ENCODE measurements around the gene PRUNE2. TPM values are rescaled to one million over a fixed set of nuclear protein-coding genes. Genes with fewer than 3 reads are reported as not detected.

Gene PRUNE2
- total and polyA plus RNA-seq, 9 donors, result 9.1 to 16.4 (median 11.9) TPM

DNA sequence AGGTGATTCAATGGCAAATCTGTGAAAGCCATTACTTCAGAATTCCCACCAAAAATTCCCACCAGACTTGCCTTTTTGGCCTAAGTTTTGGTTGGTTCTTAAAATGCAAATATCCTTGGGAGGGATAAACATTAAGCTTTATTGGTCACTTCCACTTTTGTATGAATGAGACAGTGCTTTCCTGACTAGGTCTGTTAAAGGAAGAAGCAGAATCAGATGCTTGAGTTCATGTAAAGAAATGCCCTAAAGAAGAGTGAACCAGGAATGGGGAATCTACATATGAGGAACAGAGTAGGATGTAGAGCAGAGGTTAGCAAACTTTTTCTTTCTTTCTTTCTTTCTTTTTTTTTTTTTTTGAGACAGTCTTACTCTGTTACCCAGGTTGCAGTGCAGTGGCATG lies 317.6 kb downstream of the PRUNE2 start:
- H3K27ac ChIP-seq (ENCODE audit: low read length), result no peak overlapping the region
- no peaks in the 10 kb centered on the region for H3K27me3 ChIP-seq (ENCODE audit: control insufficient read depth, insufficient read depth, low read length)
- no peaks in the 10 kb centered on the region for H3K36me3 ChIP-seq (ENCODE audit: control insufficient read depth, insufficient read depth, low read length)
- no peak overlapping the region for H3K4me3 ChIP-seq (ENCODE audit: low read length)
- no peaks in the 10 kb centered on the region for H3K9me3 ChIP-seq (replicated peaks; ENCODE audit: control insufficient read depth, low read depth, low read length)
- DNase-seq, result peak; percentile 22
- H3K4me1 ChIP-seq (ENCODE audit: control insufficient read depth, insufficient read depth, low read length), result peaks cover 10% of the 10 kb centered on the region

DNA sequence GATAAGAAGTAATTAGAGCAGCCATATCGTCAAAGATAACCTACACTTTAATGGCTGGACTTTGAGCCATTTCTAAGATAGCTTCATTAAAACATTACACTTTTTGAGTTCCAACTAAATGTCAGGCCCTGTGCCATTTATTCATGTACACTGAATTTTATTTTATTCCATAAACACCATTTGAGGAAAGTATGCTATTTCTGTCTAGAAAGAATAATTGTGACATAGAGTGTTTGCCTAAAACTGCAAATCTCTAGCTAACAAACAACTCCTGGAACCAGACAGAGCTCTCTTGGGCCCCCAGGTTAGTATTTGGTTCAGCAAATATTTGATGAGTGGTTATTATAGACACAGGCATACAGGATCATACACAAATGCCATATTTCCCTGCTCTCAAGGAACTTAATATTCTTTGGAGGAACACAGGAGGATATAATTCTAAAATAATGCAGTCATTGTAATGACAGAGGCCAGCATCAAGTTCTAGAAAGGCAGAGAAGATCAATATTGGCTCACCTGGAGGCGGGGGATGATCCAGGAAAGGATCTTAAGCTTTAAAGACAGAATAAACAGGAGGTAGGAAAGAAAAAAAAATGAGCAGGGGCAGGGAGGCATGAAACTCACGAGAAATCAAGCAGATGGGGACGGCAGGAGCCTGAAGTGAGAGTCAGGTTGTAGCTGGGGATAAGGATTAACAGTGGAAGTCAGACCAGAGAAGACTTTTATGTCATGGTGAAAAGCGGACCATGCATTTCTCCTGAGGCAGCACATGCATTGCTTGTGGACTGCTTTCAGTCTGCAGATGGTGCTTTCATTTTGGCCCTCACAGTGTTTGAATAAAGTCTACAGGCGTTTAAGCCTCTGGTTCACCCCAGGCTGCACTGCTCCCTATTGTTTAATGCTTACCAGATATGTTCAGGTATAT lies 319.3 kb downstream of the PRUNE2 start:
- peaks cover 2% of the 10 kb centered on the region for H3K4me1 ChIP-seq (ENCODE audit: control insufficient read depth, insufficient read depth, low read length)
- H3K9me3 ChIP-seq (replicated peaks; ENCODE audit: control insufficient read depth, low read depth, low read length), result no peaks in the 10 kb centered on the region
- H3K27ac ChIP-seq (ENCODE audit: low read length), result no peak overlapping the region
- no peaks in the 10 kb centered on the region for H3K27me3 ChIP-seq (ENCODE audit: control insufficient read depth, insufficient read depth, low read length)
- 39% methylated on average over 5 of the region's 6 CpGs for WGBS (ENCODE audit: insufficient coverage)
- no peak for DNase-seq
- no peaks in the 10 kb centered on the region for H3K36me3 ChIP-seq (ENCODE audit: control insufficient read depth, insufficient read depth, low read length)
- H3K4me3 ChIP-seq (ENCODE audit: low read length), result no peak overlapping the region

- WGBS (ENCODE audit: insufficient coverage), result 86% methylated on average over 1 of the region's 6 CpGs
- peak; percentile 38 for DNase-seq
- no peak overlapping the region for H3K27ac ChIP-seq (ENCODE audit: low read length)
- no peak overlapping the region for H3K4me3 ChIP-seq (ENCODE audit: low read length)
- H3K36me3 ChIP-seq (ENCODE audit: control insufficient read depth, insufficient read depth, low read length), result no peaks in the 10 kb centered on the region
- no peaks in the 10 kb centered on the region for H3K9me3 ChIP-seq (replicated peaks; ENCODE audit: control insufficient read depth, low read depth, low read length)
- no peaks in the 10 kb centered on the region for H3K27me3 ChIP-seq (ENCODE audit: control insufficient read depth, insufficient read depth, low read length)
- H3K4me1 ChIP-seq (ENCODE audit: control insufficient read depth, insufficient read depth, low read length), result no peaks in the 10 kb centered on the region
These were observed 320.2 kb downstream of the PRUNE2 start for GRCh38 chr9:76585487-76586389.

GRCh38 chr9:76583256-76583655 lies 322.7 kb downstream of the PRUNE2 start:
- H3K36me3 ChIP-seq (ENCODE audit: control insufficient read depth, insufficient read depth, low read length), result no peaks in the 10 kb centered on the region
- WGBS (ENCODE audit: insufficient coverage), result 79% methylated on average over 7 of the region's 7 CpGs
- no peak overlapping the region for H3K27ac ChIP-seq (ENCODE audit: low read length)

DNA sequence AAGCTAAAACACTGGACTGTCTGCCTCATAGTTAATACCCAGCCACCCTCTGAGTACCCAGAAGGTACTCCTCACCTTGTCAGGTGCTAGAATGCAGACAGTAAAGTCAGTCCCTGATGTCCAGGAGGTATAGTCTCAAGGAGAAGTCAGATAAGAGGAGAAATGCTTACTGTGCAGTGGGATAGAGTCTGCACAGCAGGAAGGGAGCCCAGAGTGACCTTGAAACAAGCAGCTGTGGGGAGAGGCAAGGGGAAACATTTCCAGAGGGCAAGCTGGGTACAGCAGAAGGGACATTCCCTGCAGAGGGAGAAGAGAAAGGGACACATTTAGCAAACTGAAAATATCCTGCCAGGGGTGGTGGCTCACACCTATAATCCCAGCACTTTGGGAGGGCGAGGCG lies 324.2 kb downstream of the PRUNE2 start:
- Histone ChIP-seq H3K4me1 (ENCODE audit: control insufficient read depth, insufficient read depth, low read length) (no peaks in the 10 kb centered on the region), H3K9me3 (replicated peaks; ENCODE audit: control insufficient read depth, low read depth, low read length) (no peaks in the 10 kb centered on the region), H3K27me3 (ENCODE audit: control insufficient read depth, insufficient read depth, low read length) (no peaks in the 10 kb centered on the region), H3K4me3 (ENCODE audit: low read length) (no peak overlapping the region), H3K27ac (ENCODE audit: low read length) (no peak overlapping the region), H3K36me3 (ENCODE audit: control insufficient read depth, insufficient read depth, low read length) (no peaks in the 10 kb centered on the region)
- no peak for DNase-seq
- WGBS (ENCODE audit: insufficient coverage), result no CpG with 5 or more reads among the region's 2 CpGs

More at GRCh38 chr9:76583256-76583655, 322.7 kb downstream of the PRUNE2 start:
- DNase-seq, result no peak
- Histone ChIP-seq H3K27me3 (ENCODE audit: control insufficient read depth, insufficient read depth, low read length) (no peaks in the 10 kb centered on the region), H3K4me1 (ENCODE audit: control insufficient read depth, insufficient read depth, low read length) (no peaks in the 10 kb centered on the region), H3K9me3 (replicated peaks; ENCODE audit: control insufficient read depth, low read depth, low read length) (no peaks in the 10 kb centered on the region), H3K4me3 (ENCODE audit: low read length) (no peak overlapping the region)

- WGBS (ENCODE audit: insufficient coverage), result no CpG with 5 or more reads among the region's 3 CpGs
- Histone ChIP-seq H3K27me3 (ENCODE audit: control insufficient read depth, insufficient read depth, low read length) (no peaks in the 10 kb centered on the region), H3K4me1 (ENCODE audit: control insufficient read depth, insufficient read depth, low read length) (no peaks in the 10 kb centered on the region), H3K4me3 (ENCODE audit: low read length) (no peak overlapping the region), H3K27ac (ENCODE audit: low read length) (no peak overlapping the region), H3K36me3 (ENCODE audit: control insufficient read depth, insufficient read depth, low read length) (no peaks in the 10 kb centered on the region), H3K9me3 (replicated peaks; ENCODE audit: control insufficient read depth, low read depth, low read length) (no peaks in the 10 kb centered on the region)
- DNase-seq, result peak; percentile 33
These were observed 325.1 kb downstream of the PRUNE2 start for GRCh38 chr9:76580820-76581219.

DNA sequence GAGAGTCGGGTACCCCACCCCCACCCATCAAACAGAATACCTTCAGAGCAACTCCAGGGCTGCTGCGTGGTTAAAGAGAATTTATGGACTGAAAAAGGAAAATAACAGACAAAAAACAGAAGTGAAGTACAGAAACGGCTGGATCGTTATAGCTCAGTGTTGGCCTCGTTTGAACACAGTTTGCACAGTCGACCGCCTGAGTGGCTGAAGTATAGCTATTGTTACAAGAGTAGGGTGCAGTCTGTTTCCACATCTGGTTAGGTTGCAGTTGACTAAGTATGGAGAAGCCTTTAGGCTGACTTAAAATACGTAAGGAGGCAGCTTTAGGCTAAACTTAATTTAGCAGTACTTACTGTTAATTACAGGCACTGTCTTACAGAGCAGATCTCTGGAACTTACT lies 325.7 kb downstream of the PRUNE2 start:
- Histone ChIP-seq H3K27ac (ENCODE audit: low read length) (no peak overlapping the region), H3K9me3 (replicated peaks; ENCODE audit: control insufficient read depth, low read depth, low read length) (no peaks in the 10 kb centered on the region), H3K36me3 (ENCODE audit: control insufficient read depth, insufficient read depth, low read length) (no peaks in the 10 kb centered on the region), H3K27me3 (ENCODE audit: control insufficient read depth, insufficient read depth, low read length) (no peaks in the 10 kb centered on the region), H3K4me3 (ENCODE audit: low read length) (no peak overlapping the region), H3K4me1 (ENCODE audit: control insufficient read depth, insufficient read depth, low read length) (no peaks in the 10 kb centered on the region)
- 20% methylated on average over 5 of the region's 8 CpGs for WGBS (ENCODE audit: insufficient coverage)
- DNase-seq, result peak; percentile 9

- Histone ChIP-seq H3K27ac (ENCODE audit: low read length) (no peak overlapping the region), H3K27me3 (ENCODE audit: control insufficient read depth, insufficient read depth, low read length) (no peaks in the 10 kb centered on the region), H3K9me3 (replicated peaks; ENCODE audit: control insufficient read depth, low read depth, low read length) (no peaks in the 10 kb centered on the region), H3K4me3 (ENCODE audit: low read length) (no peak overlapping the region), H3K4me1 (ENCODE audit: control insufficient read depth, insufficient read depth, low read length) (no peaks in the 10 kb centered on the region), H3K36me3 (ENCODE audit: control insufficient read depth, insufficient read depth, low read length) (no peaks in the 10 kb centered on the region)
- 40% methylated on average over 4 of the region's 5 CpGs for WGBS (ENCODE audit: insufficient coverage)
- DNase-seq, result peak; percentile 73
These were observed 329.6 kb downstream of the PRUNE2 start for GRCh38 chr9:76576344-76576743.

DNA sequence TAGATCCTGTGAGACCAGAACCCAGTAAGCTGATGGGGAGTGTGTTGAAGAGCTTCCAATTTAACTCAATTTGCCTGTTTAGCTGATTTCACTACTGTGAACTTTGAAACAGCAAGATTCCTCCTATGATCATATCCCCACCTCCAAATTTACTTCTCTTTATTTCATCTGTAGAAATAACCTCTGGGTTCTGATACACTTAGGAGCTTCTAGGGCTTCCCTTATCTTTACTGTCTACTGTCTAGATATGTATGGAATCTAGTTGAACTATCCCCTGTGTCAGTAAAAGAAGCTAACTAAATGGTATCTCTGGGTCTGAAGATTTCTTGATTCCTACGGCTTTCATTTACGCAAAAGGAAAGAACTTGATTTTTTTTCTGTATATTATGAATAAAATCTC lies 330.2 kb downstream of the PRUNE2 start:
- no peaks in the 10 kb centered on the region for H3K9me3 ChIP-seq (replicated peaks; ENCODE audit: control insufficient read depth, low read depth, low read length)
- no peaks in the 10 kb centered on the region for H3K27me3 ChIP-seq (ENCODE audit: control insufficient read depth, insufficient read depth, low read length)
- H3K27ac ChIP-seq (ENCODE audit: low read length), result no peak overlapping the region
- no peaks in the 10 kb centered on the region for H3K4me1 ChIP-seq (ENCODE audit: control insufficient read depth, insufficient read depth, low read length)
- no peaks in the 10 kb centered on the region for H3K36me3 ChIP-seq (ENCODE audit: control insufficient read depth, insufficient read depth, low read length)
- WGBS (ENCODE audit: insufficient coverage), result no CpG with 5 or more reads among the region's 2 CpGs
- no peak overlapping the region for H3K4me3 ChIP-seq (ENCODE audit: low read length)
- no peak for DNase-seq

All from muscle of leg (tissue), 11 donors.